Inflammatory macrophage (primary cell): Measurements from ENCODE around the gene KAZN.

ENCODE experiments used
- DNase-seq, 2 donors: peaks; one replicate each; pipeline ENCODE4 v3.0.0-alpha.2; 2020 to 2022

Gene KAZN

GRCh38 chr1:14866911-14867612 lies 268.6 kb downstream of the KAZN start:
- DNase-seq, result no peak

DNA sequence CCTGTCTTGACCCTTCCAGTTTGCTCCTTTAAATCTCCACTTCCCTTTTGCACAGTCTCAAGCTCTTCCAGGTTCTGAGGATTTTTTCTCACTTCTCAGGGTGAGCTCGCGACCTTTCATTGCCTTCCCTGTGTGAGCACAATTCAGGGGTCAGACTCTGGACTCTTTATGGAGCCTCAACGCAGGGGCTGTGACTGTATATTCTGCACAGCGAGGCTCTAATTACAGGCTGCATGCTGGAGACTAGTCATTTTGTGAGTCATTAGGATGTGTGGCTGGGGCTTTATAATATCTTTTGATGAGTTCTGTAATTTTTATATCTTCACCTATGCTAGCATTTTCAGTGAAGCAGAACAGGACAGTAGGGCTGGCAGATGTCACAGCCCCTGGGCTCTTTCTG lies 270.7 kb downstream of the KAZN start:
- no peak for DNase-seq

DNA sequence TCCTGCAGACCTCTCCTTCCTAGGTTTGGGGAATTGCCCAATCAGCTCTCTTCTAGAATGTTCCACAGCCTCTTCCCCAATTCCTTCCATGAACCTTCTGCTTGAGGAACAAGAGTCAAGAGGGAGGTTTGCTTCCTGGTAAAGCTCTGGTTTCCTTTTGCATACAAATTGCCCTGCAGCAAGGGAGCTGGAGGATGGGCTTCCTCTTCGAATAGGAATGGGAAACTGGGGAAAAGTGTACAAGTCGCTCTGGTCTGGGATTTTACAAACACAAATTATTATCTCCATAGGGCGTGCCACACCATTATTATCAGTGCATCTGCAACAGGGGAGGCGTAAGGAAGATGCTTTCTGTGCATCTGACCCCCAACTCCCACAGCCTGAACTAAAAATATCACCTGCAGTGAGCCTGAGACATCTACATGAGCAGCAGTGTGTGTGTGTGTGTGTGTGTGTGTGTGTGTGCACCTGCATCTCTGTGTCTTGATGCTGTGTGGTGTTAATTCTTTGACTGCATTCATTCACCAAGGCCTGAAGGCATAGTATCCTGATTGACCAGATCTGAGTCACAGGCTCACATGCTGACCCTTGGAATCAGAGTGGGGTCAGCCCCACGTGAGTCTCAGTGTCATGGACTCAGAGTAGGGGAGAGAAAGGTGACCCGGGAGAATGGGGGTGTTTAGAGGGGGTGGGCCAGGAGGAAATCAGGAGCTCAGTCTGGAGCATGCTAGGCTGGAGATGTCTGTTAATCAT lies 272.9 kb downstream of the KAZN start:
- peak; percentile 41 to 76 for DNase-seq

- no peak for DNase-seq
These were observed 274.3 kb downstream of the KAZN start for GRCh38 chr1:14872762-14873161.

DNA sequence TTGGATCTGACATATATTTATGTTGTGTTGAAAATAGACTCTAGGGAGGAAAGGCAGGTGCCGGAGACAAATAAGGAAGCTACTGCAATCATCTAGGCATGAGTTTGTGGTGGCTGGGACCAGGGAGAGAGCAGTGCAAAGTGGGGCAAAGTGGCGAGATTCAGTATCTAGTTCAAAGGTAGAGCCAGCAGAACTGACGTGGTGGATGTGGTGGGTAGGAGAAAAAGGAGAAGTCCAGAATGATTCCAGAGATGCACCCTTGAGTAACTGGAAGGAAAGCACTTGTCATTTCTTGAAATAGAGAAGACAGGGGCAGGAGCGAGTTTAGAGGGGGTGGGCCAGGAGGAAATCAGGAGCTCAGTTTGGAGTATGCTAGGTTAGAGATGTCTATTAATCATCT lies 275.2 kb downstream of the KAZN start:
- DNase-seq, result peak; percentile 90 to 91

DNA sequence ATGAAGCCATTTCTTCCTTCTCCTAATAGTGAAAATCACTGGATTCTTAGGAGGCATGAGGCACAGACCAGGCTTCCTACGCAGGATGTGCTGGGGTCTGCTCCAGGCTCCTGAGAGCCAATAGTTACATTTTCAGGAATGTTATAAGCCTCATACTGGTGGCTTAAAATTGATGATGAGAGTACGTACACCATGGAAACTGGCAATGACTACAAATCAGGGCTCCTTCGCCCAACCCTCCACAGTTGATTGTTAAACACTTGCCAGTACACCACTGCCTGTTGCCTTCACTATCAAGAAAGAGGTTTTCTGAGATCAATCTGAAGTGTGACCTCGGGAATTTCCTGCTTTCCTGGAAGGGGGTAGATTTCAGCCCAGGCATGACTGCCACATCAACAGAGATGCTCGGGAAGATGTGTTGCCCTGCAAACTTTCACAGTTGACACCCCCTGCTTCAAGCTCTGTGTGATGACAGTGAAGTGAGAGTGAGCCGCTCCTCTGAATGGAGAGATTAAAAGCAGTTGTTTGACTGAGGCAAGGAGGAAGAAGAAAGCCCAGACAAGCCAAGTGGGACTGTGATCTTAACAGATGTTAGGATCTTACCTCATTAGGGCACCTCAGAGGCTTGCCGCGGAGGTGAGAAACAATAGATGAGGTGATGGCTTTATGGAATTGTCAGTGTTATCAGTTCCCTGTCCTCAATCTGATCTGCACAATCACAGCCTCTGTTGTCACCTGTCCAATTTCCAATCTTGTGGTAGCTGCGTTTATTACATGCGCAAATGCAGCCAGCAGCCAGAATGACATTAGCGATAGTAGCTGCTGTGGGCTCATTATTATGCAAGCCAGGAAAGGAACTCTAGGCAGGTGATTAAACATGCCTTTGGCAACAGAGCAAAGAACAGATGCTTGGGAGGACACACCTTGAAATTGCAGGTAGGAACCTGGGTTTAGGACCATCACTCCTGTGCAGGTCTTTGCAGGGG lies 277.3 kb downstream of the KAZN start:
- DNase-seq, result no peak

DNA sequence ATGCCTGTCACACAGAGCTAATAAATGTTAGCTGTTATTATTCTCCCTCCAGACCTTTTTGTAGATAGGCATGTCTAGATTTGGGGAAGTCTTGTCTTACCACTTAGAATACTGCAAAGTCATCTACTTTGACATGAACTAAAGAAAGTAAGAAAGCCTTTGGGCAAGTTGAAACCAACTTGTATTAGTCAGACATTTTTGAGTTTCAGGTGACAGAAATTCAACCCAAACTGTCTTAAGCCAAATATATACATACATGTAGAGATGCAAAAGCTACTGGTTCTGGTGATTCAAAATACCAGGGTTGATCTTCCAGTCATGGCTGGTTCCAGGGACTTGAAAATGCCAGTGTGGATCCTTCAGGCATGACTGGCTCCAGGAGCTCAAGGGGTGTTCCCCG lies 278.3 kb downstream of the KAZN start:
- DNase-seq, result peak in 1 of 2 donors; percentile 30

DNA sequence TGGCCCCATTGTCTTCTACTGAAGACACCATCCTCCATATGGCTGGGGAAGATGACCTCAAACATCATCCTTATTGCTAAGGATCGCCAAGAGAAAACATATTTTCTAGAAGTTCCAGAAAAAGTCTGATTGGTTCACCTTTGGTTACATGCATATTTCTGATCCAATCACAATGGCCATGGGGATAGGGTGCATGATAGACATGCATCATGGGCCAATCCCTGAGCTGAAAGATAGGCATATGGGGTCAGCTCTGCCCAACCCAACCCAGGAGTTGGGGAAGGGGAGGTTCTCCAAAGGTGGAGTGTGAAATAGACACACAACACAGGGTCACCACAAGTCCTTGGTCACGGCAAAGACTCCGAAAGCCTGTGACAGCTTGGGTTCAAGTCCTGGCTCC lies 278.7 kb downstream of the KAZN start:
- no peak for DNase-seq

GRCh38 chr1:14878124-14878523 lies 279.6 kb downstream of the KAZN start:
- DNase-seq, result no peak

DNA sequence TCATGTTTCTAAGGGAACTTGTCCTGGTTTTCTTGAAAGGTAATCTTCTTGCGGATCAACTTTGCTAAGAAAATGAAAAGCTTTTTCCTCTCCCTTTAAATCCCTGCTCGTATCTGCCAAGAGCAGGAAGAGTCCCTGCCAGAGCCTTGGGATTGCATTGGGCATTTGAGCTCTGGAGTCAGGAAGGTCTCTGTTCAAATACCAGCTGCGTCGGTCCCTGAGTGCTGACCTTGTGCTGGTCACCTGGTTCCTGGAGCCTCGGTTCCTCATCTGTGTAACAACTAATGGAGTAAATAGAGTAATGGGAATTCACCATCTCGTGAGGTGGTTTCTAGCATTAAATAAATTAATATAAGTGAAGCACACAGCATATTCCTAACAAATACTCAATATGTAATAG lies 280.5 kb downstream of the KAZN start:
- DNase-seq, result no peak

GRCh38 chr1:14880456-14881316 lies 282.2 kb downstream of the KAZN start:
- peak; percentile 35 to 78 for DNase-seq

DNA sequence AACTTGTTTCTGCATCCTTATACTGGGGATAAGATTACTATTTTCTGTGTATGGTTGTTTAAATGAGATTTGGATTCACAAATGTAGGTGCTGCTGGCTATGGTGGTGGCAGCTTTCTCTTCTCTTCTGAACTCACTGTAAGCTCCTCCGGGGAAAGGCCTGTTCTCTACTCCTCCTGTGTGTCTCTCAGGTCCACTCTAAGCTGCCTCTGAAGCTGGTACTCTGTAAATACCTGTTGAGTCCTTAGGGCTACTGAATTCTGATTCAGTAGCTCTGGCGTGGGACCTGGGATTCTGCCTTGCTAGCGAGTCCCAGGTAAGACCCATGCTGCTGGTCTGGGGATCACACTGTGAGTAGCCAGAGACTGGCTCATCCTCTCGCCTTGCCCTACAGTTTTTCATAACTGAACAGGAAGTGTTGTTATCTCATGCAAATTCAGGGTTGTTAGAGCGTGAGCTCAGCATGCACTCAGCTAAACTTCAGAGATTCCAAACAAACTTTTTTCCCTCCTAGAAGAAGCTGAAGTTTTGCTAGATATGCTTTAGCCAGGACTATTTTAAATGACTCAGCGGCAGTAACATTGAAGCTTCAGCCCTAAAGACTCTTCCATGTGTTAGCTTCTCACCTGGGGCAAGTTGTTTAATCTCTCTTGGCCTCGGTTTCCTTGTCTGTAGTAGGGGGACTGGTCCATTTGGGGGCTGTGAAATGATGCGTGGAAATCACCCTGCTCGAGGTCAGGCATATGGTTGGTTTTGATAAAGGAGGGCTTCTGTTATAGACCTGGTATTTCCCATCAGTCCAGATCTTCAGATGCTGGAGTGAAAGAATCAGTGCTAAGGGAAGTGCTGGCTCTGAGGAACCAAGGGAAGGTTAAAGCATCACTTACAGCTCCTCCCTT lies 283.5 kb downstream of the KAZN start:
- DNase-seq, result no peak

- no peak for DNase-seq
These were observed 286.2 kb downstream of the KAZN start for GRCh38 chr1:14884614-14885175.

DNA sequence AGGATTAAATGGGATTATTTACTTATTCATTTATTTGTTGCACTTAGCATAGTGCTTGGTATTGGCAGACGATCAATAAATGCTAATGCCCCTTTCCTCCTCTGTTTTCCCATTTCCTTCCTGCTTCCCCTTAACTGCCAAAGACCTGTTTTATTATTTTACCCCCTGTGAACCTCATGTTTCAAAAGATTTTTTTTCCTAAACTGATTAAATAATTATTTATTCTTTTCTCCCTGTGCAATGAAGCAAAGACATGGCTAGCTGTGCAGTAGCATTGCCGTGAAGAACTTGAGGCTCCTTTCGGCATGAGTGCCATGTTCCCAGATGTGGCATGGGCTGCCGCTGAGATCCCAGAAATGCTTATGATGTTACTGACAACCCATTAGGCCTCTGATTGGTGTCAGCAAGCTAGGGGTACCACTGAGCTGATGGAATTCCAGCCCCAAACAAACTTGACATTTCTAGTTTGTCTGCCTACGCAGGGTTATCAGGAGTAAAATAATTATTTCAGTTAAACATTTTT lies 288.6 kb downstream of the KAZN start:
- DNase-seq, result no peak

DNA sequence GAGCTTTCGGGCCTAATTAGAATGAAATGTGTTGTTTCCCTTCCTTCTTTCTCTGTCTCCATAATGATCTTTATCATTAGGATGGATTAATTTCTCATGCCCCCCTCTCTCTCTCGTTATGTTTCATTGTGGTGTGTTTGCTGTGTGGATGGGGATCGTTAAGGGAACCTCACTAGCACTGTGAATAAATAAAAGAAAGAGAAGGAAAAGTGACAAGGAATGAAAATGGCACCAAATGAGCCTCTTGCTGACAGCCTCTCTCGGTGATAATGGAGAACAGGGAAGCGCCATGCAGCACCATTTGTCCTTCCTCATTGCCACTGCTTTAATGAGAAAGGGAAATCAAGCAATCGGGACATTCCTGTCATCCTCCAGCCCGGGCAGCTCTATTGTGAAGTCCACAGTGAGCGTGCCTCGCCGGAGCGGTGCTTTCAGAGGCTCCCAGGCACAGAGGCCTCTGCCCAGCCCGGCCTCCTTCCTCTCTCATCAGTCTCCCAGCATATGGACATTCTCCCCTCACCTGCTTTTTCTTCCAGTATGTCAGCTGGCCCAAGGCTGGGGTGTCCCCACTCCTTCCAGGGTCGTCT lies 289.4 kb downstream of the KAZN start:
- no peak for DNase-seq

DNA sequence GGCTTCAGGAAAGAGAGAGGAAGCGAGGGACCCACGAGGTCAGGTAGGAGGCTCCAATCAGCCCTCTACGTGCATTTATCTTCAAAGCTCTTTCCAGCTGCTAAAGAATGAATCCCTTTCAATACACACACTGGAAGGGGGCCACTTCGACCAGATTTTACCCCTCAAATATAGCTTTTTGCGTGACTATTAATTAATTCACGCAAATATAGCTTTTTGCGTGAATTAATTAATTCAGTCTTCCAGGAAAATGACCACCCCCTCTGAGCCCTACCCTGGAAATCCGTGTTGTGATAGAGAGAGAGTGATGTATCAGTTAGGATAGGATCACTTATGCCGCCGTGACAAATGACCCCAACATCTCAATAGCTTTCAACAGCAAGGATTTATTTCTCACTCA lies 289.9 kb downstream of the KAZN start:
- no peak for DNase-seq

DNA sequence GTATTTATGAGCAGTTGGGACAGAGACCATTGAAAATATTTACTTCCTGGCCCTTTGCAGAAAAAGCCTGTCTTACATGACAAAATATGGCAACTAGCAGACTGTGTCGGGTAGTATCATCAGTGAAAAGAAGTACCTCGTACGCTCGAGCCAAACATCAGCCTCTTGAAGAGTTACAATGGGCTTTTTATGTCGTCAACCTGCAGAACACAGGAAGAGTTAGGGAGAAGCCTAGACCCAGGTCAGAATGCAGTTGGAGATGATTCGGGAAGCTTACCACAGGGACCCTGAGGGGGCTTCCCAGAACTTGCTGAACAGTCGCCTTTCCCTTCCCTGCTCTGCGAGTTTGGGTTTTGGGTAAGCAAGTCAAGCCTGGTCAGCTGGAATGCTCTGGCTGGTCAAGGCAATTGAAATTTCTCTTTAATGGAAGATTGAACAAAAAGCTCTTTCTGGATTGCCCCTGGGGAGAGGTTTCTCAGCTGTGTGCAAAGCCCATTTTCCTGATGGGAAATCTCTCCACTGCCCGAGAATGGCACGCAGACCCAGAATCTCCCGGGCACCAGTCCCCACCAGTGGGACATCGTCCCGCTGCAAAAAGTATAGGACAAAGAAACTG lies 291.4 kb downstream of the KAZN start:
- no peak for DNase-seq

DNA sequence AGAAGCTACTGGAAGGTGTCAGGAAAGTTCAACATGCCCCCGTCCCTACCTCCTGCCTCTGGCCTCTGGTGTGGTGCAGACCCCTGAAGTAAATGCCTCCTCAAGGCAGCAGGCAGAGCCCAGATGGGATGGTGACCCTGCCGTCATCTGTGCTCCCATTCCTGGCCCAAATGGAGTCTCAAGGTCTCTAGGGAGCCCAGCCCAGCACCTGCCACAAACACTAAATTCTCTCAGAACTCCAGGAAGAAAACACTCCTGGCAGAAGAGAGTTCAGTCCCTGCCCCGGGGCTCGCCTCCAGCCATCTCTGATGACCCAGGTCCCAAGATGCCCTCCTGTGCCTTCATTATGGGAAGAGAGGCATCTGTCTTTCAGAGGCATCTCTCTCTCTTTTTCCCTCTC lies 293.5 kb downstream of the KAZN start:
- no peak for DNase-seq

GRCh38 chr1:14894811-14895560 lies 296.5 kb downstream of the KAZN start:
- no peak for DNase-seq
